HG02852 (cell line): ENCODE results near the gene BANP.
"Not testable (repeated sequence)": the region's sequence is repeated elsewhere in the genome, so short reads cannot be mapped to it uniquely, and the experiment has no call there.

ENCODE experiments used
- ATAC-seq: cut with Tn5 transposase; IDR thresholded peaks from one replicate; pipeline ENCODE4 v1.9.1; 2021; ENCODE audit warnings: mild to moderate bottlenecking, moderate library complexity; ENCODE audit not compliant: unreplicated experiment

Gene BANP

DNA sequence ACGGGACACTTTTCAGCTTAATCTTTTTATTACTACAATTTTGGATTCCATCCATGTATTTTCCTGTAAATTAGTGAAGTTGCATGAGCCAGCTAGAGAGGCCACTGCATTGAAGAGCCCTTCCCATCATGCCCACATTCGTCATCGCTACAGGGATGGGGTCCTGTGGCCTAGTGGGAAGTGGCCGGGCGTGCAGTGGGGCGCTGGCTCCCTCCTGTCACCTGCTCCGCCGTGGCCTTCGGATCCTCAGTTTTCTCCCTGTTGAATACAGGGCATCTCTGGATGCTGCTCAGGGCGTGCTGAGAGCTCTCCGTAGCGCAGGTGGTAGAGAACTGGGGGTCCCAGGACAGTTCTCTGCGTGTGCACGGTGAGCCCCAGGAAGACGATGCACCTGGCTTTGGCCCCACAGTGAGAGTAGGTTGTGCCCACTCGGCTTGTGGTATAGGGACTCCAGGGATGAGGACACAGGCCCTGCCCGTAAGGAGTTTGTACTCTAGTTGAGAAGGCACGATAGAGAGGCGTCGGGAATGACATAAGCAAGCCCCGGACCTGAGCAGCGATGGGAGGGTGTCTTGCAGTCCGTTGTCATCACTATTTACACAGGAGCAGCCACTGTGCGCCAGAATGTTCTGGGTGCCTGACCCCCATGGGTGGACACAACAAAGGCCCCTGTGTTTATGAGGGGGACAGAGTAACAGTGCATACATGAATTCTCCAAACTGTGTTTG, 74.8 kb downstream of the BANP start:
- ATAC-seq, result not testable (repeated sequence)

DNA sequence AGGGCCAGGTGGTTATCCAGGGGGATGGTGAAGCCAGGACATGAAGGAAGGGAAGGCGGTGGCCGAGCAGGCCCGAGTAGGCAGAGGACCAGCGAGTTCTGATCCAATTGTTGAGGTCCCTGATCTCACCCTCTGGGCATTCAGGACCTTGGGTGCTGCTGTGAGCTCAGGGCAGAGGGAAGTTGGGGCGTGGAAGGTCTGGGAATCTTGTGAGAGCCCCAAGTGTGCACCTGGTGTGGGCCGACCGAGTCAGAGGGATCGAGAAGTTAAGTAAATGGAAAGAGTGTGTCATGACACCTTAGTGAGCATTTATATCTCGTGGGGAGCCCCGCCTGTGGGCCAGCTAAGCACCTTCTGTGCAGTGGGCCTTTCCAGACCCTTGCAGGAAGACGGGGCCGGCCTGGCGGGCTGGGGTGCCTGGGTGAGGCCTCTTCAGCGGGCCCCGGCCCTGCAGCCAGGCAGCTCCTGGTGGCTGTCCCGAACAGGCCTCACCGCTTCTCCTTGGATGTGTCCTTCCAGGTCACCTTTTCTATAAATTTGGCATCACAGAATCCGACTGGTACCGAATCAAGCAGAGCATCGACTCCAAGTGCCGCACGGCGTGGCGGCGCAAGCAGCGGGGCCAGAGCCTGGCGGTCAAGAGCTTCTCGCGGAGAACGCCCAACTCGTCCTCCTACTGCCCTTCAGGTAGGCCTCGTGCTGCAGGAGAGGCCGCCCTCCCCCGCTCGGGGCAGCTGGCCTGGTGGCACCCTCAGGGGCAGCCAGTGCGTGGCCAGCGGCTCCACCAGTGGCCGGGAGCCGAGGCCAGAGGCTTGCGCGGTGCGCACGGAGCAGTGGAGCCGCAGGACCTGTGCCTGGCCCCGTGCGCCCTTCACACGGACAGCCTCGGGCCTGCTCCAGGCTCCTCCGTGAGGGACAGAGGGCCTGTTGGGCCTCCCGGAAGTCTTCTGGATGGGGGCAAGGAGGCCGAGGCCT, 76.0 kb downstream of the BANP start:
- no peak for ATAC-seq

GRCh38 chr16:88028177-88028930, 77.1 kb downstream of the BANP start:
- ATAC-seq, result not testable (repeated sequence)

DNA sequence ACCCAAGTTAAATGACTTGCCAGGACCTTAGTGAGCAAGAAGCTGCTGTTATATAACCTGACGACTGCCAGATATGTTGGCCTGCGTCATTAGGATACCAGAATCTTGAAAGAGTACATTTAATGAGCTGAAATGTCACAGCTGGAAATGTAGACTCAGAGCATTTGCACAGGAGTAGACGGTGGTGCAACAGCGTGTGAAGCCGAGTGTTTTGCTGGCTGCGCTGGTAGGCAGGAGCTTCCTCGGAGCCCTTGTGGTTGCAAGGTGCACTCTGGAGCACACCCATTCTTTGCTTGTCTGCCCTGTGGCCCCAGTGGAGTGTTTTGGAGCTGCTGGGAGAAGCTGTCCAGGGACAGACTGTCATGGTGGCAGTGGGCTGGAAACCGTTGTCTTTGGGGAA, 79.3 kb downstream of the BANP start:
- ATAC-seq, result no peak

- not testable (repeated sequence) for ATAC-seq
Measured at GRCh38 chr16:88030961-88031360, 79.7 kb downstream of the BANP start.

- not testable (repeated sequence) for ATAC-seq
Measured at GRCh38 chr16:88033003-88033740, 81.9 kb downstream of the BANP start.

- no peak for ATAC-seq
Measured at GRCh38 chr16:88034770-88035169, 83.5 kb downstream of the BANP start.

DNA sequence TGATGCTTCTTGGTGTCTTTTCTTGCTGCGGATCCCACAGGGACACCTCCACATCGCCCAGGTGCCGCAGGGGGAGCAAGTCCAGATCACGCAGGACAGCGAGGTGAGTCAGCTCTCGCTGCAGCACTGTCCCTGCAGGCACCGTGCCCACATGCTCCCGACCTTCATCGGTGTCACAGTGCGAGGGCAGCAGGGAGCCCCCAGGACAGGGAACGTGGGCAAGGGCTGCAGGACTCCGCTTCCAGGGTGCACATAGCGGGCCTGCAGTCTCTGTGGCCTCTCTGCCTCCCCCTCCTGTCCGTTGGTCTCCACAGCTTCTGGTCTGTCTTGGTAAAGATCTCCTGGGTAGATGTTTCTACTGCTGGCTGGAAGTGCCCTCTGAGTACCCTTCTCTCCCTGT, 84.1 kb downstream of the BANP start:
- ATAC-seq, result no peak

DNA sequence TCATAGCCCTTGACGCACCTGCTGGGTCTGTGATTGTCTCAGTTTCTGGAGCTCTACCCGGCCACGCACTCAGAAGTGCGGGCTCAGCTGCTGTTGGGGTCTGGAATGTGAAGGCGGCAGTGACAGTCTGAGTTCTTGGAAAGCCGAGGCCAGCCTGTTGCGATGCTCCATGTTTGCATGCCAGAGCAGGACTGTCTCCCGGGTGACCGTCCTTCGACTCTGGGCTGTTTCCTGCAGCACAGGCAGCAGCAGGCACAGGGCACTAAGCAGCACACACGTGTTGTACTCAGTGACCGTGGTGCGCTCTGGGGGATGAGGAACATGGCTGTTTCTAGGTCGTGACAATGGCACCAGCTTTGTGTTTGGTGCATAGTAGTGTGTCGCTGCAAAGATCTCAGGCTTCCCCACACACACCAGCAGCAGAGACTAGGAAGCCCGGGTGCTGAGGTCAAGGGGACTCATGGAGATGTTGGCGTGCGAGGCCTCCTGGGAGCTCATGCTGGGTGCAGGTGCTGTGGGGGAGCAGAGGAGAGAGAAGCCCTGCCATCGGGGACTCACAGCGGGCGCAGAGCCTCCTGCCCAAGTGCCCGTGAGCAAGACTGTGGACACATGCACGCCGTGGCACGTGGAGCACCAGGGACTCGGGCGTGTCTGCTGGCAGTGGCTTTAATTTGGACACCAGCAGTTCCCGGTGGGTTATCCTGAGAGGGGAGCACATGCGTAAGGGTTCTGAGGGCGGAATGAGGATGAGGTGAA, 84.8 kb downstream of the BANP start:
- ATAC-seq, result not testable (repeated sequence)

DNA sequence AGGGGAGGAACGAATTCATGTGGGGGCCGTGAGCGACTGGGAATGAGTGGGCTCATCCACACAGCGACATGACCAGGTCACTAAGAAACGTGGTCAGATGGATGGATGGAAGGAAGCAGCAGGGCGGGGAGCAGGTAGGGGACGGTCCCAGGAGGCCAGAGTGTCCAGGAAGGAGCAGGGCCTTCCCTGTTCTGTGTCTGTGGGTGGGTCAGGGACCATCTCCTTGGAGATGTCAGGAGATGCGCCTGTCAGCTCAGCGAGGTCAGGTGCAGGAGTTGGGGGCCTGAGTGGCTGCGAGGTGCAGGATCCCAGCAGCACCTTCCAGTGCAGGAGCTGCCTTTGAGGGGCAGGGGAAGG, 85.4 kb downstream of the BANP start:
- ATAC-seq, result not testable (repeated sequence)

GRCh38 chr16:88037359-88037758, 86.1 kb downstream of the BANP start:
- ATAC-seq, result not testable (repeated sequence)

DNA sequence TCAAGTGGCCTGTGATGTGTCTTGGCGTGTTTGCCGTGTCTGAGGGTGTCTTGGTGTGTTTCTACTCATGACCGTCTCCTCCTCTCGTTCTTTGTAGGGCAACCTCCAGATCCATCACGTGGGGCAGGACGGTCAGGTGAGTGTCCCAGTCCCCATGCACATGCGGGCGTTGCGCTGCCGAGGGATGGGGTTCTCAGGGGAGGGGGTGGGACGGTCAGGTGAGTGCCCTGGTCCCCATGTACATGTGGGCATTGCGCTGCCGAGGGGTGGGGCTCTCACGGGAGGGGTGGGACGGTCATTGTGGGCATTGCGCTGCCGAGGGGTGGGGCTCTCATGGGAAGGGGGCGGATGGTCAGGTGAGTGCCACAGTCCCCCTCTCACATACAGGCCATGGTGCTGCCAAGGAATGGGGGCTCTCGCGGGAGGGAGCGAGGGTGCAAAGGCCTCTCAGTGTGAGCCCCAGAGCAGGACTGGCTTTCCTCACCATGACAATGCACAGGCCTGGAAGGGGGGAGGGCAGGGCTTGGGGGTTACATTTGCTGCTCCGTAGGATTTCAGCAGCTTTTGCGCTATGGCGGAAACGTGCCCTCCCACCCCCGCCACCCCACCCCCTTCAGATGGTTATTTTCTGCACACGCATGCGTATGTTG, 86.8 kb downstream of the BANP start:
- ATAC-seq, result not testable (repeated sequence)

- ATAC-seq, result not testable (repeated sequence)
Measured at GRCh38 chr16:88038526-88038908, 87.3 kb downstream of the BANP start.

- no peak for ATAC-seq
Measured at GRCh38 chr16:88039591-88039990, 88.4 kb downstream of the BANP start.

DNA sequence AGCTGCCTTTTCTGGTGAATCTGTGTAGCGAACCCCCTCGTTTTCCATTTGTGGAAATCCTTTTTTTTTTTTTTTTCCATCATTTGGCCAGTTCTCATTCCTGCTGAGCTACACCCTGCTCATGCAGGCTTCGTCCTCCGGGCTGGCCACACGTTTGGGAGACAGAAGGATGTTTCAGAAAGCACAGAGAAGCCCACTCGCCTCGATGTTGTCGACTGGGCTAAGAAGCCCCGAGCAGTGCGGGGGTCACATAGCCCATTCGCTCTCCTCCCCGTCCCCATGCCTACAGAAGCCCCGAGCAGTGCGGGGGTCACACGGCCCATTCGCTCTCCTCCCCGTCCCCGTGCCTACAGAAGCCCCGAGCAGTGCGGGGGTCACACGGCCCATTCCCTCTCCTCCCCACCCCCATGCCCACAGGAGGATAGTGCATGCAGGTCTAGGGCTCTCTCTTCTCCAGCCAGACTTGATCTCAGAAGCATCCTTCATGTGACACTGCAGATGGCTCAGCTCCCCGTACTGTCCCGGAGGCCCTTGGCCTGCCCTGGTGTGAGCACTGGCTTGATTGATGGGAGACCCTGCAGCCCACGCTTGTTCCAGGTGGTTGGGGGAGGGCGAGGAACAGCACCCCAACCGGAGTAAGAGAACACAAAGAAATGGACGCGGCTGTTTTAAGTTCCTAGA, 89.1 kb downstream of the BANP start:
- ATAC-seq, result not testable (repeated sequence)

DNA sequence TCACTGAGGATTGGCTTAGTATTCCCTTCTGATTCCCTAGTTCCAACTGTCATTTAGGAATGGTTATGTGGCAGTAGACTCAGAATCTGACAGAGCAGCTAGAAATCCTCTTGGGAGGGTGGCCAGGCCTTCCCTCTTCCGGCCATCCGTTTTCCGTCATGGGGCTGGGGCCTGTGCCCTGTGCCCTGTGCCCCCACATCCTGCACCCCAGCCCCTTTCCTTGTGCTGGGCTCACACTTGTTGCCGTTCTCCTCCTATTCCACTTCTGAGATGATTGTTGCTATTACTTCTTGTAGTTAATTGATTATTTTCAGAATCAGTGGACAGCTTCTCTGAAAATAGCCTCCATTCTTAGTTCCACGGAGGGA, 89.6 kb downstream of the BANP start:
- not testable (repeated sequence) for ATAC-seq

DNA sequence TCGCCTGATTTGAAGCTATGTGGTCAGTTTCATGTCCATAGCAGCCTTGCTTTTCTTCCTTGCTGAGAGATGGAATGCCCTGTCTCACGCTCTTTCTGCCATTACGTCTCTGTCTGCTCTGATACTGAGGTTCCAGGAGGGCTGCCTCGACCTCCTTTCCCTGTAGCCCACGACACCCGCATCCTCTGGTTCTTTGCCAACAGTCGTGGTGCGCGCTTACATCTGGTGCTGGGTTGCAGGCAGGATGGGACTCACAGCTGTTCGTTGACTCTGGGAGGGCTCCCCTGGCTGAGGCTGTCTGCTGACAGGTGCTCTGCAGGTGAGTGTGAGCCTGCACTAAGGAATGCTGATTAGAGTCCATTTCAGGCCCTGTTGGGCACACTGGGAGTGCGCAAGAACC, 90.3 kb downstream of the BANP start:
- not testable (repeated sequence) for ATAC-seq

GRCh38 chr16:88041986-88042562, 90.8 kb downstream of the BANP start:
- not testable (repeated sequence) for ATAC-seq
